Stimulated activated CD4-positive, alpha-beta T cell treated with anti-CD3 and anti-CD28 coated beads, Interleukin-2, amount 100 ng/mL, for 48 hours (primary cell): ENCODE results near the gene NCOR1.
"Not testable (repeated sequence)": the region's sequence is repeated elsewhere in the genome, so short reads cannot be mapped to it uniquely, and the experiment has no call there.

Experiments
- DNase-seq, 2 donors: peaks; one replicate each; pipeline ENCODE4 v3.0.0-alpha.2; 2020

NCOR1 gene

GRCh38 chr17:16215273-16215964 is at the start of gene NCOR1:
Gene NCOR1, minus strand, starts transcription at chr17:16215534. Its CDS starts 20,965 bp downstream, at chr17:16194569.
- DNase-seq = peak; percentile 82

DNA sequence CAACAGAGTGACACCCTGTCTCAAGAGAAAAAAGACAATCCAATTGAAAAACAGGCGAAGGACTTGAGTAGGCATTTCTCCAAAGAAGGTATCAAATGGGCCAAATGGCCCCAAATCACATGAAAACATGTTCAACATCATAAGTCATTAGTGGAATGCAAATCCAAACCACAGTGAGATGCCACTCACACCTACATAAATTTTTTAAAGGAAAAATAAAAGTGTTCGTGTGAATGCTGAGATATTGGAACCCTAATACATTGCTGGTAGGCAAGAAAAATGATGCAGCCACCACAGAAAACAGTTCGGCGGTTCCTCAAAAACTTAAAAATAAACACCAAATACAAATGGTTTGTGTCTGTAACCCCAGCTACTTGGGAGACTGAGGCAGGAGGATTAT is 46.9 kb upstream of the NCOR1 start:
- DNase-seq = no peak

DNA sequence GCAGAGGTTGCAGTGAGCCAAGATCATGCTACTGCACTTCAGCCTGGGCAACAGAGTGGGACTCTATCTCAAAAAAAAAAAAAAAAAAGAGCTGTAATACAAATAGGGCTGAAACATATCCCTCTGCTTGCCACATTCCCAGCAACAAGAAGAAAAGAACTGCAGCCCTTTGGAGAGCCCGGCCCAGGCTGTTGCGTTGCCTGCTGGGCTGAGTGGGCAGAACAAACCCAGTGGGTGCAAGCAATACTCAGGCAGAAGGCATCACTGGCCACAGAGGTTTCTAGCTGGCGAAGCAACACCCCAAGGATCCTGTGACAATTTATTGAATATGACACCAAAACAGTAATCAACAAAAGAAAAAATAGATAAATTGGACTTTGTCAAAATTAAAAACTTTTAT is 45.7 kb upstream of the NCOR1 start:
- no peak for DNase-seq

DNA sequence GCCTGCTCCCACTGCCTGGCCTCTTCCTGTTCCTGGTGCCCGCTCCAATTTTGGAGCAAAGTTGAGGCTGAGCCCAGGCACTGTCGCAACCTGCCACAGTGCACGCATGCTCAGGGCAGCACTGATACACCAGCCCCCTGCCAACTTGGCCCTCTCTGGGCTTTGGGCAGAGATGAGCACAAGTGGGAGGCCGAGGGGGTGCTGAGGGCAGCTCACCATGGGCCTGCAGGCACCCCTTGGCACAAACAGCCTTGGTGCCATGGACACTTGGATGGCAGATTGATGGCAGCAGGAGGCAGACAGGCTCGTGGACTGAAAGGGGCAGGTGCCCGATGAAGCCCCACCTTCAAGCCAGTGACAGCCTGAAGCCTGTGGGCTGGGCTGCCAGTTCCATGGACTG is 44.6 kb upstream of the NCOR1 start:
- DNase-seq = no peak

DNA sequence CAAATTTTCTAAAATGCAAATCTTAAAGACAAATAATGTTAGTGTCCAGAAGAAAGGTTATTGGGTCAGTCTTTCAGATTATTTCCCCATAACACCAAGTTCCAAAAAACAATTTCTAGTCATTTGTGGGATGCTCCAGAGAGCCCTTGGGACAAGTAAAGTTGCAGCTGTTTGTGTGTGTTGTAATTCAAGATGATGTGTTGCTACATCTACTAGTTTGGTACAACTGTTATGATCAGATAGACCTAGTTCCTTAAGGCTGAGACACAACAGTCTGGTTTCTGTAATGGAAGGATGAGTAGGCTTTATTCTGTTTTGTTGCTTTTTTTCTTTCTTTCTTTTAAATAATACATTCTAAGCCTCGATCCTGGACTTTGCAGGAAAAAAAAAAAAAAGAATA is 43.6 kb upstream of the NCOR1 start:
- DNase-seq = no peak

DNA sequence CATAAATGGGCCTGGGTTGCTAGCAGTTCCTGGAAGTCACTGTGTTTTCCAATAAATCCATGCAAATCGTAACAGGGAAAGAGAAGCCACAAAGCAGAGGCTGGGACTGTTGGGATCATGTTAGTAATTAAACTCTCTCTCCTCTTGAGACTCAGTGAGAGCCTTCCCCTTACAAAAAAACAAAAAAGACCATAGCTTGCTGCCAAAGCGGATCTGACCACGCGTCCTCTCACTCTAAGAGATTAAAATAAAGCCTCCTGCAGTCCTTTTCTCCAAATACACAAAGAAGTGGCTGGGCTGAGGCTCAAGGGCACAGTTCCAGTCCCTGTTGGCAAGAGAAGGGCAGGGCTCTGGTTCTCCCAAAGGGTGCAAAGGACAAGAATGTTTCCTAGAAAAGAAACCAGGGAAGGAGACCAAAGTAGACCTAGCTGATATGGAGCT is 40.2 kb upstream of the NCOR1 start:
- DNase-seq = no peak

GRCh38 chr17:16254773-16255400 is 39.6 kb upstream of the NCOR1 start:
- DNase-seq = no peak

GRCh38 chr17:16251556-16251955 is 36.2 kb upstream of the NCOR1 start:
- DNase-seq = no peak

- no peak for DNase-seq
Measured at GRCh38 chr17:16251043-16251442, 35.7 kb upstream of the NCOR1 start.

GRCh38 chr17:16250635-16251034 is 35.3 kb upstream of the NCOR1 start:
- no peak for DNase-seq

DNA sequence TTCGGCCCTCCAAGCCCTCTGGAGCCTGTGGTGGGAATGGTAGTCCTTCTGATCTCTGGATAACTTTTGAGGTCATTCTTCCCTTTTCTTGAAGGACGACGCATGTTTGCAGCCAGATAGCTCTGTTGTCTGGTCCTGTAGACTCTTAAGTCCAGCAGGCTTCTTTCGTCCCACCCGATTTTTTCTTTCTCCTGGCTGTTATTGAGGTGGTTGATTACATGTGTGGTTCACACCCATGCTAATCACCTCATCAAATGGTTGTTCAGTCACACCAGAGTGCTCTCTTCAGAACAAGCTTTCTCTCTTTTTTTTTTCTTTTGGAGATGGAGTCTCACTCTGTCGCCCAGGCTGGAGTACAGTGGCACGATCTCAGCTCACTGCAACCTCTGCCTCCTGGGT is 32.3 kb upstream of the NCOR1 start:
- DNase-seq = no peak

DNA sequence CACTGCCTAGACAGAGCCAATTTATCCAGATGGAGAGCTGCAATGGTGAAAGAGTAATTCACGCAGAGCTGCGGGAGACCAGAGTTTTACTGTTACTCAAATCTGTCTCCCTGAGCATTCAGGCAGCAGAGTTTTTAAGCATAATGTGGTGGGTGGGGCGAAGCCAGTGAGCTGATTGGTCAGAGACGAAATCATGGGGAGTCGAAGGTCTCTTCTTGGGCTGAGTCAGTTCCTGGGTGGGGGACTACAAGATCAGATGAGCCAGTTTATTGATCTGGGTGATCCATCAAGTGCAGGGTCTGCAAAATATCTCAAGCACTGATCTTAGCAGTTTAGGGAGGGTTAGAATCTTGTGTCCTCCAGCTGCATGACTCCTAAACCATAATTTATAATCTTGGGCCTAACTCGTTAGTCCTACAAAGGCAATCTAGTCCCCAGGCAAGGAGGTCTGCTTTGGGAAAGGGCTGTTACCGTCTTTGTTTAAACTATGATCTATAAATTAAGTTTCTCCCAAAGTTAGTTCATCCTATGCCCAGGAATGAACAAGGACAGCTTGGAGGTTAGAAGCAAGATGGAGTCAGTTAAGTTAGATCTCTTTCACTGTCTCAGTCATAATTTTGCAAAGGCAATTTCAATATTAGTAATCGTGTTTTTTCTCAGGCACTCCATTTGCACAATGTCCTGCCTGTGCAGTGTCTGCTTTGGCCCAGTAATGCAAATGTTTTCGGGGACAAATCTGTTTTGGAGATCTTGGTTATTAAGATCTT is 28.6 kb upstream of the NCOR1 start:
- DNase-seq = no peak

DNA sequence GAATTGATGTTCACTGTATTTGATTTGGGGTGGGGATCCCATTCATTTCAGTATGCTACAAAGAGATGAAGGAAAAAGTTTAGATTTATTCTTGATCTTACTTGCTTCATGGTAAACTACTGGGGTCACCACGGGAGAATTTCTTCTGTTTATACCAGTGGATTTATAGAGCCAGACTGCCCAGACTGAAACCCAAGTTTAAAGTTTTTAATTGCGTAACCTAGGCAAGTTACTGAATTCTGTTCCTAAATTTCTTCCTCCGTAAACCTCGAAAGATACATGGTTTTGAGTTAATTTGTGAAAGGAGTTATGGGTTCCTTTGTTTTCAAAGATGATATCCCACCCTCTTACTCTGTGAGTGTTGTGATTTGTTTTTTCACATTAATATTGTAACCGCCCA is 28.1 kb upstream of the NCOR1 start:
- DNase-seq = no peak

DNA sequence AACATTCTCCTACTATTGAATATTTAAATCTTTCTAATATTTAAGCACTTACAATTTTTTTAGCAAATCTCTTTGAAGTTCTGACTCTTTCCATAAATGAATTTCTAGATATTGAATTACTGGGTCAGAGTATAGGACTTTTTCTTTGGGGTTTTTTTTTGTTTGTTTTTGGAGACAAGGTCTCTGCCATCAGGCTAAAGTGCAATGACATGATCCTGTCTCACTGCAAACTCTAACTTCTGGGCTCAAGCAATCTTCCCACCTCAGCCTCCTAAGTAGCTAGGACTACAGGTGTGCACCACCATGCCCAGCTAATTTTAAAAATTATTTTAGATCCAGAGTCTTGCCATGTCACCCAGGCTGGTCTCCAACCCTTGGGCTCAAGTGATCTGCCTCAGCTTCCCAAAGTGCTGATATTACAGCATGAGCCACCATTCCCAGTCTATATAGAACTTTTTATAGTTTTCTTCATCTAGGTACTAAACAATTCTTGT is 26.6 kb upstream of the NCOR1 start:
- no peak for DNase-seq

- DNase-seq = no peak
Measured at GRCh38 chr17:16239931-16240330, 24.6 kb upstream of the NCOR1 start.

- DNase-seq = no peak
Measured at GRCh38 chr17:16232391-16232790, 17.1 kb upstream of the NCOR1 start.

DNA sequence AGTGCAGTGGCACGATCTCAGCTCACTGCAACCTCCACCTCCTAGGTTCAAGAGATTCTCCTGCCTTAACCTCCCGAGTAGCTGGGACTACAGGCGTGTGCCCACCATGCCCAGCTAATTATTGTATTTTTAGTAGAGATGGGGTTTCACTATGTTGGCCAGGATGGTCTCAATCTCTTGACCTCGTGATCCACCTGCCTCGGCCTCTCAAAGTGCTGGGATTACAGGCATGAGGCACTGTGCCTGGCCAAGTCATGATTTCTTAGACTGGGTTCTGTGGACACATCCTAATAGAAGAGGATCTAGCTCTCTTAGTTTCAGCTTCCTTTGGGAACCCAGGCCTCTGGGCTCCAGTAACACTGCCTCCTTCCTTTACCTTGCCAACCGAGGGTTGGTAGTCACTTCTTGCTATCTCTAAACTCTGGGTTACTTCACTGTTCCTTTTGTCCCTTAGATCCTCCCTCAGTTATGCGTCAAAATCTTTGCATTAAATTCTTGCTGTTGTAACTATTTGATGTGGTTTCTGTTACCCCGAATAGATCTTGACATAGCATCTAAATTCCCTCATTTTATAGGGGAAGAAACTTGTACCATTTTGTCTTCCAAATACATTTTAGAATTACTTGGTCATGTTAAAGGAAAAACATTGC is 14.7 kb upstream of the NCOR1 start:
- DNase-seq = not testable (repeated sequence)

- no peak for DNase-seq
Measured at GRCh38 chr17:16222406-16222805, 7.1 kb upstream of the NCOR1 start.

DNA sequence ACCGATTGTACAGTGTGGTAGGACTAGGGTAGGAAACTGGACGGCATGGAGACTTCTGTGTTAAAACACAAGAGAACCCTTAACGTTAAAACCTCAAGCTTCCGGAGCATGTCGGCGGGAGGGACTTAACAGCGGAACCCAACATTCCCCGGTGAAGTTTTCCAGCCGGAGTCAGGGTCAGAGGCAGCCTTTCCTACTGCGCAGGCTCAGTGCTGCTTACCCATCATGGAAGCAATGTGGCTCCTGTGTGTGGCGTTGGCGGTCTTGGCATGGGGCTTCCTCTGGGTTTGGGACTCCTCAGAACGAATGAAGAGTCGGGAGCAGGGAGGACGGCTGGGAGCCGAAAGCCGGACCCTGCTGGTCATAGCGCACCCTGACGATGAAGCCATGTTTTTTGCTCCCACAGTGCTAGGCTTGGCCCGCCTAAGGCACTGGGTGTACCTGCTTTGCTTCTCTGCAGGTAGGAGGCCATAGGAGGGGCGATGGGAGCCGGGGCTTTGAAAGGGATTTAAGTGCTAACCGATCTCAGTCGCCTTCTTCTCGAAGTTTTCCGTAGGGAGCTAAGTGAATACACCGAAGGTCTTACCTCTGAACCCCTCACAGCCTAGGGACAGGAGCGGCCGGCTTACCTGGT is 1.8 kb upstream of the NCOR1 start, which contains the start of gene PIGL:
PIGL (plus strand) TSS at position 209 of the 634 bp plus-strand sequence; CDS start at position 226, 17 bp downstream.
- peak; percentile 83 to 86 for DNase-seq

DNA sequence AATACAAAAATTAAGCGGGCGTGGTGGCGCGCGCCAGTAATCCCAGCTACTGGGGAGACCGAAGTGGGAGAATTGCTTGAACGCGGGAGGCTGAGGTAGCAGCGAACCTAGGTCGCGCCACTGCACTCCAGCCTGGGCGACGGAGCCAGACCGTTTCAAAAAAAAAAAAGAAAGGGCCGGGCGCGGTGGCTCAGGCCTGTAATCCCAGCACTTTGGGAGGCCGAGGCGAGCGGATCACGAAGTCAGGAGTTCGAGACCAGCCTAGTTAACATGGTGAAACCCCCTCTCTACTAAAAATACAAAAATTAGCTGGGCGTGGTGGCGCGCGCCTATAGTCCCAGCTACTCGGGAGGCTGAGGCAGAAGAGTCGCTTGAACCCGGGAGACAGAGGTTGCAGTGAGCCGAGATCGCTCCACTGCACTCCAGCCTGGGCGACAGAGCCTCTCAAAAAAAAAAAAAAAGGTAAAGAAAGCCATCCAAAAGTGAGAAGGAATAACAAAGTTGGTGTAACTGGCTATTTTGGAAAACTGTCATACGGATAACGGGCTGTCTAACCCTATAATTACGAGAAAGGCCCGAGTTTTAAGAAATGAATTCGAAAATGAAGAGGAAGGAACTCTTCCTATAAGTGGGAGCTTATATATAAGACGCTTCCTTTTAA is 1.1 kb upstream of the NCOR1 start:
- not testable (repeated sequence) for DNase-seq

GRCh38 chr17:16215965-16216316 is 607 bp upstream of the NCOR1 start:
- DNase-seq = peak in 1 of 2 donors; percentile 16

GRCh38 chr17:16215002-16215272 is 397 bp downstream of the NCOR1 start:
- DNase-seq = peak in 1 of 2 donors; percentile 30
